ENCODE measurements around the gene ZBTB40.

DNA sequence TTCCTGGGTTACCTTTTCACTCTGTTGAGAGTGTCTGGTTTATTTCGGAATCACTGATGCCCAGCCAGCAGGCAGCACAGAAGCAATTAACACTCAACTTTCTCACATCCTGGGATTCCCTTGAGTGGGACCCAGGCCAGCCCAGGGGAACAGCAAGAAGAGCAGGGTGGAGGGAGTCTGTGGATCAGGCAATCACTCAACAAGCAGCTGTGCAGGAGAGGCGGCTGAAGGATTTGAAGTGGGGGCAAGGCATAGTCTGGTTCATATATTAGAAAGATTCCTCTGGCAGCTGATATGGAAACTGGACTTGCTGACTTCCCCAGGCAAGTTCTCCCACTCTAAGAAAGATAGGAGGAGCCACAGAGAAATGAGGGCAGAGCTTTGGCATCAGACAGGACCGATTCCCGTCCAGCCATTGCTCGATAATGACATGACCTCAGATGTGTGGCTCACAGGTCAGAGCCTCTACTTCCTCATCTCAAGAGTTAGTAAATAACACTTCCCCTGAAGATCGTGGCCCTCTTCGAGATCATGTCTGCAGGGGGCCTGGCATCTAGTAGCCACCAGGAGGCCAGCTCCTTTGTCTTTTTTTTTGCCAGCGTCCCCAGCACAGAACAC, 124.0 kb downstream of the ZBTB40 start:
- no peak for TF ChIP-seq CTCF (conservative IDR thresholded peaks at IDR 0.05)
- TF ChIP-seq EZH2 (IDR thresholded peaks at IDR 0.05; ENCODE audit: low read depth): no peak
